ENCODE results near the gene AKR7A2.
"Not testable (repeated sequence)": the region's sequence is repeated elsewhere in the genome, so short reads cannot be mapped to it uniquely, and the experiment has no call there.

Gene AKR7A2

GRCh38 chr1:19306941-19307340 is 5.0 kb downstream of the AKR7A2 start:
- H3K27ac Mint-ChIP-seq, result no peak overlapping the region
- peaks cover 63% of the 10 kb centered on the region for H3K36me3 Mint-ChIP-seq (ENCODE audit: low read depth)
- no peak for DNase-seq
- no peak overlapping the region for H3K4me3 Mint-ChIP-seq
- no peak for TF ChIP-seq CTCF (IDR thresholded peaks at IDR 0.05)
- no peaks in the 10 kb centered on the region for H3K27me3 Mint-ChIP-seq (ENCODE audit: low read depth, poor library complexity)
- peaks cover 21% of the 10 kb centered on the region for H3K4me1 Mint-ChIP-seq
- H3K9me3 Mint-ChIP-seq, result no peaks in the 10 kb centered on the region

GRCh38 chr1:19305880-19306279 is 6.1 kb downstream of the AKR7A2 start:
- no peak overlapping the region for H3K27ac Mint-ChIP-seq
- H3K4me1 Mint-ChIP-seq, result peaks cover 16% of the 10 kb centered on the region
- no peak for DNase-seq
- peaks cover 72% of the 10 kb centered on the region for H3K36me3 Mint-ChIP-seq (ENCODE audit: low read depth)
- no peaks in the 10 kb centered on the region for H3K9me3 Mint-ChIP-seq
- no peaks in the 10 kb centered on the region for H3K27me3 Mint-ChIP-seq (ENCODE audit: low read depth, poor library complexity)
- TF ChIP-seq CTCF (IDR thresholded peaks at IDR 0.05), result no peak
- H3K4me3 Mint-ChIP-seq, result no peak overlapping the region

GRCh38 chr1:19304081-19304480 is 7.9 kb downstream of the AKR7A2 start:
- H3K4me1 Mint-ChIP-seq; H3K27me3 Mint-ChIP-seq (ENCODE audit: low read depth, poor library complexity); H3K4me3 Mint-ChIP-seq; H3K9me3 Mint-ChIP-seq; H3K27ac Mint-ChIP-seq; DNase-seq: not testable (repeated sequence)
- H3K36me3 Mint-ChIP-seq (ENCODE audit: low read depth), result peaks cover 81% of the 10 kb centered on the region

- Mint-ChIP-seq H3K27ac (no peak overlapping the region), H3K4me1 (no peaks in the 10 kb centered on the region), H3K36me3 (ENCODE audit: low read depth) (peaks cover 78% of the 10 kb centered on the region), H3K9me3 (peaks cover 25% of the 10 kb centered on the region), H3K27me3 (ENCODE audit: low read depth, poor library complexity) (no peaks in the 10 kb centered on the region), H3K4me3 (no peak overlapping the region)
- no peak for TF ChIP-seq CTCF (IDR thresholded peaks at IDR 0.05)
- DNase-seq, result no peak
Measured at GRCh38 chr1:19300211-19300610, 11.7 kb downstream of the AKR7A2 start.

GRCh38 chr1:19294638-19295037 is 17.3 kb downstream of the AKR7A2 start:
- Mint-ChIP-seq H3K9me3 (peaks cover 74% of the 10 kb centered on the region), H3K27ac (no peak overlapping the region), H3K27me3 (ENCODE audit: low read depth, poor library complexity) (peaks cover 19% of the 10 kb centered on the region), H3K4me1 (no peaks in the 10 kb centered on the region), H3K36me3 (ENCODE audit: low read depth) (peaks cover 83% of the 10 kb centered on the region), H3K4me3 (no peak overlapping the region)
- no peak for TF ChIP-seq CTCF (IDR thresholded peaks at IDR 0.05)
- DNase-seq, result no peak

- Mint-ChIP-seq H3K4me1 (peaks cover 5% of the 10 kb centered on the region), H3K27ac (no peak overlapping the region), H3K36me3 (ENCODE audit: low read depth) (peaks cover 51% of the 10 kb centered on the region), H3K27me3 (ENCODE audit: low read depth, poor library complexity) (peaks cover 40% of the 10 kb centered on the region), H3K9me3 (peaks cover 49% of the 10 kb centered on the region), H3K4me3 (peak overlapping the region; percentile 64)
- no peak for DNase-seq
- TF ChIP-seq CTCF (IDR thresholded peaks at IDR 0.05), result no peak
Measured at GRCh38 chr1:19289244-19289643, 22.7 kb downstream of the AKR7A2 start.

- peak within 1 kb of the TSS; percentile 94 for H3K27ac Mint-ChIP-seq
- not testable (repeated sequence) for H3K4me1 Mint-ChIP-seq
- H3K9me3 Mint-ChIP-seq, result peaks cover 43% of the 10 kb centered on the region
- DNase-seq, result peak; percentile 69
- H3K4me3 Mint-ChIP-seq, result peak within 1 kb of the TSS; percentile 64
- peaks cover 47% of the 10 kb centered on the region for H3K36me3 Mint-ChIP-seq (ENCODE audit: low read depth)
- H3K27me3 Mint-ChIP-seq (ENCODE audit: low read depth, poor library complexity), result peaks cover 38% of the 10 kb centered on the region
Measured at GRCh38 chr1:19288324-19289241, 23.4 kb downstream of the AKR7A2 start, which contains the start of gene AKR7A3. AKR7A3 (minus strand) TSS chr1:19288770; CDS start chr1:19288709, 61 bp downstream.

All from nephron progenitor cell (in vitro differentiated cells).